ENCODE results near the gene MTA3.

Gene MTA3

DNA sequence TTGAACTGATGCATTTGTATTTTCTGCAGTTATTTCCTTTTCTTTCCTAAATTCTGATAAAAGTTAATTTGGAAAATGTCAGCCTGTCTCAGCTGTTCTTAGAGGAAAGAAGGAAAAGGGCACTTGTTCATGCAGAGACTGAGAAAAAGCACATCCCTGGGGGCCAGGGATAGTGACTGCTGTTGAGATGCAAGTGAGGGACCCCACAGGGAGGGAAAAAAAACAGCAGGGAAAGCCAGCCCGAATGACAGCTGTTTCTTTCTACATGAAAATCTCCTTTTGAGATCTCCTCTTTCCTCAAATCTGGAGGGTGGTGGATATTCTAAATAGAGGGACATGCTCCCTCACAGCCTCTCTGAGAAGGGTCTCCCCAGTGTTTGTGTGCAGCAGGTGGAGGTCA lies 14.0 kb upstream of the MTA3 start:
- Histone ChIP-seq H3K79me2 (ENCODE audit: insufficient read depth, low read length) (no peaks in the 10 kb centered on the region), H3F3A (ENCODE audit: low read depth) (no peaks in the 10 kb centered on the region), H3K4me3 (ENCODE audit: low read length, poor library complexity, severe bottlenecking) (no peak overlapping the region), H3K27me3 (ENCODE audit: insufficient read depth, low read length, poor library complexity, severe bottlenecking) (no peaks in the 10 kb centered on the region), H3K9me2 (replicated peaks; ENCODE audit: low read depth, low read length) (no peaks in the 10 kb centered on the region), H3K9ac (ENCODE audit: low read depth, low read length, poor library complexity, severe bottlenecking) (no peak overlapping the region), H2AFZ (ENCODE audit: low read length) (no peak overlapping the region), H4K20me1 (ENCODE audit: insufficient read depth, low read length, poor library complexity, severe bottlenecking) (no peaks in the 10 kb centered on the region), H3K9me3 (ENCODE audit: insufficient read depth, low read depth, low read length) (no peaks in the 10 kb centered on the region), H3K4me2 (ENCODE audit: low read depth, low read length, poor library complexity, severe bottlenecking) (no peak overlapping the region), H3K36me3 (ENCODE audit: insufficient read depth, low read length) (no peaks in the 10 kb centered on the region), H3K4me1 (ENCODE audit: insufficient read depth, low read length, poor library complexity, severe bottlenecking) (no peaks in the 10 kb centered on the region)
- TF ChIP-seq CTCF (conservative IDR thresholded peaks at IDR 0.05; ENCODE audit: low read length), result no peak
- TF ChIP-seq EZH2phosphoT487 (IDR thresholded peaks at IDR 0.05; ENCODE audit: borderline replicate concordance), result no peak

GRCh38 chr2:42556315-42556890 lies 12.0 kb upstream of the MTA3 start:
- TF ChIP-seq CTCF (conservative IDR thresholded peaks at IDR 0.05; ENCODE audit: low read length), result no peak
- no peak for TF ChIP-seq EZH2phosphoT487 (IDR thresholded peaks at IDR 0.05; ENCODE audit: borderline replicate concordance)
- Histone ChIP-seq H3K9me3 (ENCODE audit: insufficient read depth, low read depth, low read length) (no peaks in the 10 kb centered on the region), H3K79me2 (ENCODE audit: insufficient read depth, low read length) (no peaks in the 10 kb centered on the region), H2AFZ (ENCODE audit: low read length) (no peak overlapping the region), H3K9ac (ENCODE audit: low read depth, low read length, poor library complexity, severe bottlenecking) (no peak overlapping the region), H3F3A (ENCODE audit: low read depth) (no peaks in the 10 kb centered on the region), H3K4me1 (ENCODE audit: insufficient read depth, low read length, poor library complexity, severe bottlenecking) (no peaks in the 10 kb centered on the region), H3K4me3 (ENCODE audit: low read length, poor library complexity, severe bottlenecking) (no peak overlapping the region), H3K36me3 (ENCODE audit: insufficient read depth, low read length) (no peaks in the 10 kb centered on the region), H3K27me3 (ENCODE audit: insufficient read depth, low read length, poor library complexity, severe bottlenecking) (no peaks in the 10 kb centered on the region), H3K4me2 (ENCODE audit: low read depth, low read length, poor library complexity, severe bottlenecking) (no peak overlapping the region), H3K9me2 (replicated peaks; ENCODE audit: low read depth, low read length) (no peaks in the 10 kb centered on the region), H4K20me1 (ENCODE audit: insufficient read depth, low read length, poor library complexity, severe bottlenecking) (no peaks in the 10 kb centered on the region)

GRCh38 chr2:42557306-42557705 lies 11.1 kb upstream of the MTA3 start:
- no peak overlapping the region for H3K4me3 ChIP-seq (ENCODE audit: low read length, poor library complexity, severe bottlenecking)
- H3K36me3 ChIP-seq (ENCODE audit: insufficient read depth, low read length), result no peaks in the 10 kb centered on the region
- no peaks in the 10 kb centered on the region for H3K79me2 ChIP-seq (ENCODE audit: insufficient read depth, low read length)
- no peaks in the 10 kb centered on the region for H3F3A ChIP-seq (ENCODE audit: low read depth)
- H3K9me2 ChIP-seq (replicated peaks; ENCODE audit: low read depth, low read length), result no peaks in the 10 kb centered on the region
- no peak for TF ChIP-seq CTCF (conservative IDR thresholded peaks at IDR 0.05; ENCODE audit: low read length)
- TF ChIP-seq EZH2phosphoT487 (IDR thresholded peaks at IDR 0.05; ENCODE audit: borderline replicate concordance), result no peak
- H4K20me1 ChIP-seq (ENCODE audit: insufficient read depth, low read length, poor library complexity, severe bottlenecking), result no peaks in the 10 kb centered on the region
- H3K4me2 ChIP-seq (ENCODE audit: low read depth, low read length, poor library complexity, severe bottlenecking), result no peak overlapping the region
- H3K9me3 ChIP-seq (ENCODE audit: insufficient read depth, low read depth, low read length), result no peaks in the 10 kb centered on the region
- no peak overlapping the region for H3K9ac ChIP-seq (ENCODE audit: low read depth, low read length, poor library complexity, severe bottlenecking)
- H3K27me3 ChIP-seq (ENCODE audit: insufficient read depth, low read length, poor library complexity, severe bottlenecking), result no peaks in the 10 kb centered on the region
- no peaks in the 10 kb centered on the region for H3K4me1 ChIP-seq (ENCODE audit: insufficient read depth, low read length, poor library complexity, severe bottlenecking)
- no peak overlapping the region for H2AFZ ChIP-seq (ENCODE audit: low read length)

Measured in Loucy (cell line).